HL-60 (cell line): ENCODE data around the gene BTN2A1.
"Not testable (repeated sequence)": the region's sequence is repeated elsewhere in the genome, so short reads cannot be mapped to it uniquely, and the experiment has no call there.

Experiments
- DNase-seq, 2 experiments: peaks; one replicate each; pipeline ENCODE4 v3.0.0-alpha.2; 2010 to 2020; ENCODE audit warnings: low read depth in 1 of 2, low spot score in 1 of 2
- H3K27ac ChIP-seq: fragments of 250-450 bp; sonication (Bioruptor Pico); replicated peaks from 2 replicates; pipeline ENCODE4 v1.5.1; 2020; ENCODE audit warnings: mild to moderate bottlenecking, moderate library complexity
- H3K27me3 ChIP-seq: fragments of 250-450 bp; sonication (Bioruptor Pico); 2 replicates; pipeline ENCODE4 v1.5.1; 2021; ENCODE audit warnings: mild to moderate bottlenecking, moderate library complexity; ENCODE audit not compliant: insufficient read depth, poor library complexity, severe bottlenecking
- H3K4me3 ChIP-seq: replicated peaks from 2 replicates; pipeline ENCODE4 v1.5.1; 2011; ENCODE audit warnings: mild to moderate bottlenecking, control low read depth, low read length; ENCODE audit not compliant: insufficient read depth
- GABPA ChIP-seq: IDR thresholded peaks from 2 replicates; pipeline ENCODE4 v1.6.1; 2012; ENCODE audit warnings: low read depth
- POLR2AphosphoS5 ChIP-seq: IDR thresholded peaks from 2 replicates; pipeline ENCODE4 v1.6.1; 2012; ENCODE audit warnings: low read depth
- SPI1 ChIP-seq: IDR thresholded peaks from 2 replicates; pipeline ENCODE4 v1.6.1; 2012; ENCODE audit warnings: low read depth, mild to moderate bottlenecking, borderline replicate concordance
- TF ChIP-seq, protein P1 (sequence below): IDR thresholded peaks from one replicate; pipeline ENCODE4 v1.5.1; 2011; ENCODE audit warnings: low read length, control low read depth, inconsistent platforms; ENCODE audit not compliant: insufficient read depth
- TF ChIP-seq, protein P2 (sequence below): IDR thresholded peaks from 2 replicates; pipeline ENCODE4 v1.6.1; 2012; ENCODE audit warnings: low read depth; ENCODE audit not compliant: insufficient replicate concordance

BTN2A1 gene

DNA sequence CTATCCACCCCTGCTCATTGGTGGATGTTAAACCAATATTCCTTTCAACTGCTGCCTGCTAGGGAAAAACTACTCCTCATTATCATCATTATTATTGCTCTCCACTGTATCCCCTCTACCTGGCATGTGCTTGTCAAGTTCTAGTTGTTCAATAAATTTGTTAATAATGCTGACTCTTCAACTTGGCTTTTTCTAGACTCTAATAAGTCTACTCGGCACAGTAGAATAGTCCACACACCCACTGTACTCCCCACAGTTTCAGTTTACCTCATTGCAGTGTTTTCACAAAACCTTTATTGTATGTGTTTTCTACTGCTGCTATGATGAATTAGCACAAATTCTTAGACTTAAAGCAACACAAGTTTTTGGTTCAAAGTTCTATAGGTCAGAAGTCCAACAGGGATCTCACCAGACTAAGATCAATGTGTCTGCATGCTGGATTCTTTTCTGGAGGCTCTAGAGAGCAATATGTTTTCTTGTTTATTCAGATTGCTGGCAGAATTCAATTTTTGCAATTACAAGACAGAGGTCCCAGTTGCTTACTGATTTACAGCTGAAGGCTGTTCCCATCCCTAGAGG, 42.6 kb upstream of the BTN2A1 start:
- no peak for DNase-seq
- Histone ChIP-seq H3K27ac (no peak overlapping the region), H3K4me3 (no peak overlapping the region), H3K27me3 (no peaks in the 10 kb centered on the region)
- TF ChIP-seq, protein P1, sequence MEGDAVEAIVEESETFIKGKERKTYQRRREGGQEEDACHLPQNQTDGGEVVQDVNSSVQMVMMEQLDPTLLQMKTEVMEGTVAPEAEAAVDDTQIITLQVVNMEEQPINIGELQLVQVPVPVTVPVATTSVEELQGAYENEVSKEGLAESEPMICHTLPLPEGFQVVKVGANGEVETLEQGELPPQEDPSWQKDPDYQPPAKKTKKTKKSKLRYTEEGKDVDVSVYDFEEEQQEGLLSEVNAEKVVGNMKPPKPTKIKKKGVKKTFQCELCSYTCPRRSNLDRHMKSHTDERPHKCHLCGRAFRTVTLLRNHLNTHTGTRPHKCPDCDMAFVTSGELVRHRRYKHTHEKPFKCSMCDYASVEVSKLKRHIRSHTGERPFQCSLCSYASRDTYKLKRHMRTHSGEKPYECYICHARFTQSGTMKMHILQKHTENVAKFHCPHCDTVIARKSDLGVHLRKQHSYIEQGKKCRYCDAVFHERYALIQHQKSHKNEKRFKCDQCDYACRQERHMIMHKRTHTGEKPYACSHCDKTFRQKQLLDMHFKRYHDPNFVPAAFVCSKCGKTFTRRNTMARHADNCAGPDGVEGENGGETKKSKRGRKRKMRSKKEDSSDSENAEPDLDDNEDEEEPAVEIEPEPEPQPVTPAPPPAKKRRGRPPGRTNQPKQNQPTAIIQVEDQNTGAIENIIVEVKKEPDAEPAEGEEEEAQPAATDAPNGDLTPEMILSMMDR, result no peak
- TF ChIP-seq POLR2AphosphoS5 (no peak), GABPA (no peak), SPI1 (no peak)
- TF ChIP-seq, protein P2, sequence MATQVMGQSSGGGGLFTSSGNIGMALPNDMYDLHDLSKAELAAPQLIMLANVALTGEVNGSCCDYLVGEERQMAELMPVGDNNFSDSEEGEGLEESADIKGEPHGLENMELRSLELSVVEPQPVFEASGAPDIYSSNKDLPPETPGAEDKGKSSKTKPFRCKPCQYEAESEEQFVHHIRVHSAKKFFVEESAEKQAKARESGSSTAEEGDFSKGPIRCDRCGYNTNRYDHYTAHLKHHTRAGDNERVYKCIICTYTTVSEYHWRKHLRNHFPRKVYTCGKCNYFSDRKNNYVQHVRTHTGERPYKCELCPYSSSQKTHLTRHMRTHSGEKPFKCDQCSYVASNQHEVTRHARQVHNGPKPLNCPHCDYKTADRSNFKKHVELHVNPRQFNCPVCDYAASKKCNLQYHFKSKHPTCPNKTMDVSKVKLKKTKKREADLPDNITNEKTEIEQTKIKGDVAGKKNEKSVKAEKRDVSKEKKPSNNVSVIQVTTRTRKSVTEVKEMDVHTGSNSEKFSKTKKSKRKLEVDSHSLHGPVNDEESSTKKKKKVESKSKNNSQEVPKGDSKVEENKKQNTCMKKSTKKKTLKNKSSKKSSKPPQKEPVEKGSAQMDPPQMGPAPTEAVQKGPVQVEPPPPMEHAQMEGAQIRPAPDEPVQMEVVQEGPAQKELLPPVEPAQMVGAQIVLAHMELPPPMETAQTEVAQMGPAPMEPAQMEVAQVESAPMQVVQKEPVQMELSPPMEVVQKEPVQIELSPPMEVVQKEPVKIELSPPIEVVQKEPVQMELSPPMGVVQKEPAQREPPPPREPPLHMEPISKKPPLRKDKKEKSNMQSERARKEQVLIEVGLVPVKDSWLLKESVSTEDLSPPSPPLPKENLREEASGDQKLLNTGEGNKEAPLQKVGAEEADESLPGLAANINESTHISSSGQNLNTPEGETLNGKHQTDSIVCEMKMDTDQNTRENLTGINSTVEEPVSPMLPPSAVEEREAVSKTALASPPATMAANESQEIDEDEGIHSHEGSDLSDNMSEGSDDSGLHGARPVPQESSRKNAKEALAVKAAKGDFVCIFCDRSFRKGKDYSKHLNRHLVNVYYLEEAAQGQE, result no peak

DNA sequence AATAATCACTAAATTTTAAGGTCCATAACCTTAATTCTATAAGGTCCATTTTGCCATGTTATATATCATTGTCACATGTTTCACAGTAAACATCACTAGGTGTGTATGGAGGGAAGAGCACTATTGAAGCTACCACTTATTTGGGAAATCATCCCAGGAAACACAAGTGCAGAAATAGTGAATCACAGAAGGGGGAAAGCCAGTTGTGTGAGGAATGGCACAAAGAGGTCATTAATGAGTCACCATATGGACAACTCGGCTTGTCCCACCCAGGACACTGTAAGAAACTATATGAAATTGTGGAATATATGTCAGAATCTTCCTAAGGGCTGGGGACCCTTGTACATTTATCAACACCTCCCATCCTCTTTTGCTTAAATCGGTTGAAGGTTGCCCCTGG, 42.0 kb upstream of the BTN2A1 start:
- Histone ChIP-seq H3K4me3 (no peak overlapping the region), H3K27ac (no peak overlapping the region)
- no peak for TF ChIP-seq POLR2AphosphoS5
- TF ChIP-seq GABPA, result no peak
- TF ChIP-seq, protein P1, result no peak
- TF ChIP-seq SPI1, result no peak
- TF ChIP-seq, protein P2, result no peak

DNA sequence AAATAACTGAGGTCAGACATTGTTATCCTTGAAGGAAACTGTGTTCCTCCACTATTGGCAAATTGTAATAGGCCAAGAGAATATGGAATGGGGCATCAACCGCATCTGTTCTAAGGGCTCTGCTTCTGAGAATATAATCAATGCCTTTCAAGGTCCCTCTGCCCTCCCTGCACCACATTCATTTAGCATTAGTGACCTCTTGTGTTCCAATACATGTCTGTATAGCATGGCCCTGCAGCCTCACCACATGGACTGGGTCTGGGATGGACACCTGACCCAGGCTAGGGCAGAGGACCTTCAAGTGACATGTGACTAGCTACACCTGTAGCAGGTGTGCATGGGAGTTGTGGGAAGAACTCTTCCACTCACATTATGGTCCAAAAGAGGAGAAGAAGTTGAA, 41.5 kb upstream of the BTN2A1 start:
- DNase-seq, result no peak
- TF ChIP-seq SPI1 (no peak), GABPA (no peak), POLR2AphosphoS5 (no peak)
- TF ChIP-seq, protein P2, result no peak
- TF ChIP-seq, protein P1, result no peak
- H3K4me3 ChIP-seq, result no peak overlapping the region
- H3K27ac ChIP-seq, result no peak overlapping the region
- H3K27me3 ChIP-seq, result no peaks in the 10 kb centered on the region

More for the DNA sequence above, 42.0 kb upstream of the BTN2A1 start:
- H3K27me3 ChIP-seq, result no peaks in the 10 kb centered on the region
- DNase-seq, result no peak

DNA sequence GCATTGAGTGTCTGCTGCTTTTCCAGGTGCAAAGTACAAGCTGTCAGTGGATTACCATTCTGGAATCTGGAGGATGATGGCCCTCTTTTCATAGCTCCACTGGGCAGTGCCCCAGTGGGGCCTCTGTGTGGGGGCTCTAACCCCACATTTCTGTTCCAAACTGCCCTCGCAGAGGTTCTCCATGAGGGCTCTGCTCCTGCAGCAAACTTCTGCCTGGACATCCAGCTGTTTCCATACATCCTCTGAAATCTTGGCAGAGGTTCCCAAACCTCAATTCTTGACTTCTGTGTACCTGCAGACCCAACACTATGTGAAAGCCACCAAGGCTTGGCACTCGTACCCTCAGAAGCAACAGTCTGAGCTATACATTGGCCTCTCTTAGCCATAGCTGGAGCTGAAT, 39.7 kb upstream of the BTN2A1 start:
- not testable (repeated sequence) for H3K4me3 ChIP-seq, H3K27me3 ChIP-seq, H3K27ac ChIP-seq, DNase-seq

GRCh38 chr6:26418795-26419194, 39.0 kb upstream of the BTN2A1 start:
- H3K27ac ChIP-seq, DNase-seq, H3K27me3 ChIP-seq, H3K4me3 ChIP-seq: not testable (repeated sequence)
